Heart left ventricle (tissue), 16 donors: ENCODE data around the gene ZBTB7B. TPM values are rescaled to one million over a fixed set of nuclear protein-coding genes. Genes with fewer than 3 reads are reported as not detected.

Experiments
- ATAC-seq, 4 donors: fragments of 200-7000 bp; cut with Tn5 transposase; one replicate each; pipeline ENCODE4 v1.9.1; 2020 to 2022; ENCODE audit warnings: moderate library complexity in 4 of 4, mild to moderate bottlenecking in 3 of 4, moderate number of reproducible peaks in 1 of 4
- DNase-seq, 5 donors: peaks; one replicate each; pipeline ENCODE4 v3.0.0-alpha.2; 2020
- H3K27ac ChIP-seq, 12 donors: fragments of 200-600 bp; sonication (generic) in 4 of 12; one replicate each; pipeline versions ENCODE4 v1.5.0 to v1.8.0; 2016 to 2022; ENCODE audit warnings: mild to moderate bottlenecking in 2 of 12
- H3K27me3 ChIP-seq, 9 donors: fragments of 200-600 bp; sonication (generic) in 2 of 9; one replicate each; pipeline versions ENCODE4 v1.5.1 to v1.8.0; 2016 to 2022; ENCODE audit warnings: mild to moderate bottlenecking in 3 of 9
- H3K36me3 ChIP-seq, 9 donors: fragments of 200-600 bp; sonication (generic) in 2 of 9; one replicate each; pipeline versions ENCODE4 v1.5.0 to v1.8.0; 2018 to 2022; ENCODE audit warnings: mild to moderate bottlenecking in 2 of 9
- H3K4me1 ChIP-seq, 12 donors: fragments of 200-600 bp; sonication (generic) in 4 of 12; one replicate each; pipeline versions ENCODE4 v1.5.0 to v1.8.0; 2016 to 2022; ENCODE audit warnings: mild to moderate bottlenecking in 3 of 12
- H3K4me3 ChIP-seq, 12 donors: fragments of 200-600 bp; sonication (generic) in 4 of 12; one replicate each; pipeline versions ENCODE4 v1.5.0 to v1.8.0; 2017 to 2022; ENCODE audit warnings: mild to moderate bottlenecking in 9 of 12, moderate library complexity in 4 of 12
- H3K9me3 ChIP-seq, 12 donors: fragments of 200-600 bp; sonication (generic) in 4 of 12; one replicate each; pipeline versions ENCODE4 v1.5.0 to v1.8.0; 2016 to 2022; ENCODE audit warnings: mild to moderate bottlenecking in 1 of 12
- POLR2A ChIP-seq, 2 donors: fragments of 450-650 bp; IDR thresholded peaks; one replicate each; pipeline ENCODE4 v1.6.1; 2017; ENCODE audit warnings: antibody characterized with exemption in 2 of 2, mild to moderate bottlenecking in 2 of 2, moderate library complexity in 2 of 2
- WGBS, 4 donors: extraction: QIAGEN DNeasy Blood & Tissue Kit in 2 of 4; methylation state at CpG; one replicate each; pipeline versions ENCODE4 v1.1.5 to v1.1.7; 2013 to 2018; 5-methylcytosine and 5-hydroxymethylcytosine counted together
- intact Hi-C, 10 donors: fragments of 100-400 bp; cut with DNase I; formaldehyde crosslinking; loops; one replicate each; pipeline versions ENCODE4 v1.11.1 to v1.14.2; 2022
- polyA plus RNA-seq, 2 donors: library from polyadenylated mRNA; stranded (reverse); fragments of 200-250 nt; gene quantifications; one replicate each; pipeline ENCODE4 v1.2.3, GENCODE V29; 2013
- total RNA-seq, 9 donors: library from RNA; depleted of rRNA in 2 of 9; stranded (reverse); fragments of >200 nt in 2 of 9; fragmentation: NEBNext Ultra II Directional in 3 of 9; extraction: Animal tissue kit (Norgen Biotek cat#: 25700) in 3 of 9; gene quantifications; one replicate each; pipeline versions ENCODE4 v1.1.0 to v1.2.4, GENCODE V29; 2016 to 2023
- TF ChIP-seq, protein P1 (sequence below), 12 donors: fragments of 200-600 bp; sonication (generic) in 4 of 12; IDR thresholded peaks; one replicate each; pipeline versions ENCODE4 v1.5.0 to v1.8.0; 2018 to 2022; ENCODE audit warnings: antibody characterized with exemption in 12 of 12, mild to moderate bottlenecking in 5 of 12
- donor health status: ischemic (EF 13 %, LVEDD 7.1; RV severe dilation, severe dysfunction).
- donor health status: healthy with polysubstance abuse.
- donor health status: DM: no; HTN: yes; CAD: no.
- donor health status: DM: no; HTN: no; CAD: no.
- donor health status: ischemic (EF 25% LVEDD 6.9; RV normal size, moderate dysfunction).
- donor health status: ischemic (EF 25% LVEDD 5.7; RV mildly dilated, moderate dysfunction).
- donor health status: healthy.
- donor health status: DM: yes; HTN: yes; CAD: no.
- donor health status: ischemic (EF 35%, LVEDD 5.7; RV mildly dilated, moderate dysfunction).
- donor health status: nonischemic (EF 11% LVEDD 7.7; RV severe dilation, severe dysfunction).
- donor health status: DM: yes; HTN: yes; CAD: no.
- donor health status: PGD.
- donor health status: ischemic (EF 29% LVEDD 5.4; RV normal size, mild dysfunction).
- donor health status: nonischemic (EF 23%, LVEDD 6.1; RV moderate dilation, normal function).

ZBTB7B gene
- total and polyA plus RNA-seq, 11 donors: 29.5 to 103 (median 46.6) TPM

DNA sequence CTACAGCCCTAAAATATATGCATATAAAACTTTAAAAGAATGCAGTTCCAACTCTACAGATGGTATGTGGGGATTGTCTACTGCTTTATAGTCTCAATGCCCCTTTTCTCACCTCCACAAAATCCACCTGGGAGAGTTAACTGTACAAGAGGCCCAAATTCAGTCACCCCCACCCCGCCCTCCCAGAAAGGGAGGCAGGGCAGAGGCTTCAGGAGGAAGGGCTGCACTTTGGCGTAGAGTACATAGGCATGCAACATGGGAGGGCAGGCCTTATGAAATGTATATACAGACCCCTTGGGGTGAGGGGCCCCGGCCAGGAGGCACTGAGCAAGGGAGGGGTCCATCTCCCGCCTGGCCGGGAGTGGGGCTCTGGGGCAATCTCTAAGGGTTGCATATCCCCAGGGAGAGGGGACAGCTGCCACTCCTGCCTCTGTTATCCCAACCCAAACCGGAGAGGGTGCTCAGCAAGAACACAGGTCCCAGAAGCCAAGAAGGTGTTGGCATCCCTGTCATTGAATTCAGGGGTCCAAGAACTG, 39.7 kb upstream of the ZBTB7B start:
- TF ChIP-seq POLR2A (IDR thresholded peaks at IDR 0.05): no peak
- TF ChIP-seq, protein P1, sequence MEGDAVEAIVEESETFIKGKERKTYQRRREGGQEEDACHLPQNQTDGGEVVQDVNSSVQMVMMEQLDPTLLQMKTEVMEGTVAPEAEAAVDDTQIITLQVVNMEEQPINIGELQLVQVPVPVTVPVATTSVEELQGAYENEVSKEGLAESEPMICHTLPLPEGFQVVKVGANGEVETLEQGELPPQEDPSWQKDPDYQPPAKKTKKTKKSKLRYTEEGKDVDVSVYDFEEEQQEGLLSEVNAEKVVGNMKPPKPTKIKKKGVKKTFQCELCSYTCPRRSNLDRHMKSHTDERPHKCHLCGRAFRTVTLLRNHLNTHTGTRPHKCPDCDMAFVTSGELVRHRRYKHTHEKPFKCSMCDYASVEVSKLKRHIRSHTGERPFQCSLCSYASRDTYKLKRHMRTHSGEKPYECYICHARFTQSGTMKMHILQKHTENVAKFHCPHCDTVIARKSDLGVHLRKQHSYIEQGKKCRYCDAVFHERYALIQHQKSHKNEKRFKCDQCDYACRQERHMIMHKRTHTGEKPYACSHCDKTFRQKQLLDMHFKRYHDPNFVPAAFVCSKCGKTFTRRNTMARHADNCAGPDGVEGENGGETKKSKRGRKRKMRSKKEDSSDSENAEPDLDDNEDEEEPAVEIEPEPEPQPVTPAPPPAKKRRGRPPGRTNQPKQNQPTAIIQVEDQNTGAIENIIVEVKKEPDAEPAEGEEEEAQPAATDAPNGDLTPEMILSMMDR (IDR thresholded peaks at IDR 0.05): no peak
- Histone ChIP-seq H3K4me1 (peaks cover 0 to 45% (median 27%) of the 10 kb centered on the region in 12 donors), H3K9me3 (no peaks in the 10 kb centered on the region), H3K27me3 (no peaks in the 10 kb centered on the region), H3K4me3 (peak overlapping the region in 10 of 12 donors; percentile 80 to 99 (median 89)), H3K27ac (peak overlapping the region in 11 of 12 donors; percentile 97 to 100 (median 99)), H3K36me3 (peaks cover 4 to 73% (median 63%) of the 10 kb centered on the region in 9 donors)
- intact Hi-C loops: loop anchor here in 9 of 10 donors (5.0 to 10.0 kb wide), 7 partner anchors 34 to 122 kb away; partner anchors contain the start of genes EFNA4 (in 3 of the 9), ADAM15 (in 1 of the 9) and ZBTB7B (in 1 of the 9)
- WGBS, 4 donors: 58 to 73% (median 65%) methylated on average over 6 of the region's 6 CpGs
- DNase-seq: peak in 2 of 5 donors; percentile 19 to 37
- no peak for ATAC-seq

DNA sequence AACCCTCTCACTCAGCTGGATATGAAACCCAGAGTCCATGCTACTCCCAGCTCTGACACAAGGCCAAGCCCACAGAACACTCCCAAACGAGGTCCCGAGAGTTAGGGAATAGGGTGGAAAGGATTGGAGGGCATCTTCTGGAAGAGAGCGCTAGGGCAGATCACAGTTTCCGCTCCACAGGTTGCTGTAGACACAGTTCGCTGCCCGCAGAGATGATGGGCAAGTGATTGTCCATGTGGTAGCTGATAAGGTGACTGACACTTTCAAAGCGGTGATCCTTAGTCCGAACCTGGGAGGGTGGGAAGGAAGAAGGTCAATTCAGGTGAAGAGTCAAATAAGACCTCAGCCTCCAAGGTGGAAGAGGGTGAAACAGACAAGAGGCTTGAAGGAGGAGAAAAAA, 39.0 kb upstream of the ZBTB7B start:
- intact Hi-C loops: loop anchor here in 9 of 10 donors (5.0 to 10.0 kb wide), 7 partner anchors 34 to 121 kb away; partner anchors contain the start of genes EFNA4 (in 3 of the 9), ADAM15 (in 1 of the 9) and ZBTB7B (in 1 of the 9)
- Histone ChIP-seq H3K36me3 (peaks cover 3 to 72% (median 67%) of the 10 kb centered on the region in 9 donors), H3K4me1 (peaks cover 0 to 51% (median 29%) of the 10 kb centered on the region in 12 donors), H3K9me3 (no peaks in the 10 kb centered on the region), H3K4me3 (no peak overlapping the region), H3K27me3 (no peaks in the 10 kb centered on the region), H3K27ac (no peak overlapping the region)
- ATAC-seq: no peak
- no peak for TF ChIP-seq POLR2A (IDR thresholded peaks at IDR 0.05)
- TF ChIP-seq, protein P1 (IDR thresholded peaks at IDR 0.05): no peak
- peak in 1 of 5 donors; percentile 20 for DNase-seq
- WGBS, 4 donors: 78 to 84% (median 81%) methylated on average over 8 of the region's 8 CpGs

- H3K9me3 ChIP-seq: no peaks in the 10 kb centered on the region
- TF ChIP-seq, protein P1 (IDR thresholded peaks at IDR 0.05): no peak
- TF ChIP-seq POLR2A (IDR thresholded peaks at IDR 0.05): no peak
- WGBS, 4 donors: 85 to 94% (median 92%) methylated on average over 6 of the region's 6 CpGs
- H3K27ac ChIP-seq: no peak overlapping the region
- intact Hi-C loops: loop anchor here in 9 of 10 donors (5.0 to 10.0 kb wide), 7 partner anchors 33 to 120 kb away; partner anchors contain the start of genes EFNA4 (in 3 of the 9), ADAM15 (in 1 of the 9) and ZBTB7B (in 1 of the 9)
- peaks cover 0 to 69% (median 60%) of the 10 kb centered on the region in 9 donors for H3K36me3 ChIP-seq
- H3K4me1 ChIP-seq: peaks cover 0 to 58% (median 32%) of the 10 kb centered on the region in 12 donors
- no peak for ATAC-seq
- no peaks in the 10 kb centered on the region for H3K27me3 ChIP-seq
- H3K4me3 ChIP-seq: no peak overlapping the region
- DNase-seq: peak in 1 of 5 donors; percentile 22
These were observed 38.2 kb upstream of the ZBTB7B start for GRCh38 chr1:154964359-154964758.

DNA sequence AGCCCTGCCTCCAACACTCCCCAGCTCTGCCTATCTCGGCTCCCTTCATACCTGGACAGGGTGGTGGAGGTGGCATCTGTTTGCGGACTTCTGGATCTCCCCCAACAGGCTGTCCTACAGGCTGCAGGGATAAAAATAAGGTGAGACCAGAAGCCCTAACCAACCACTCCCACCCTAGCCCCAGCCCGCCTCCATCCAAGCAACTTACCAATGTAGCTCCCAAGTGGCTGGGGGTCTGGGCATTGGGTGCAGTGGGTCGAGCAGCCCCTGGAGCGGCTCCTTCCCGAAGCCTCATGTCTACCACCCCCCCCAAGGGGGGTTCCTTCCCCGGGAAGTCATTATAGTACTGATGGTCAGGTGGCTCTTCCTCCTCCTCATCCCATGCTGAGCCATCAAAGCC, 36.5 kb upstream of the ZBTB7B start:
- H3K9me3 ChIP-seq: no peaks in the 10 kb centered on the region
- no peak overlapping the region for H3K4me3 ChIP-seq
- ATAC-seq (no peak), DNase-seq (peak in 1 of 5 donors; percentile 33)
- intact Hi-C loops: loop anchor here in 6 of 10 donors (5.0 to 10.0 kb wide), 6 partner anchors 46 to 119 kb away; partner anchors contain the start of gene EFNA4 (in 1 of the 6)
- H3K36me3 ChIP-seq: peaks cover 0 to 68% (median 56%) of the 10 kb centered on the region in 9 donors
- no peaks in the 10 kb centered on the region for H3K27me3 ChIP-seq
- 86 to 91% (median 87%) methylated on average over 7 of the region's 7 CpGs for WGBS, 4 donors
- peak overlapping the region in 2 of 12 donors; percentile 58 to 99 for H3K27ac ChIP-seq
- TF ChIP-seq, protein P1 (IDR thresholded peaks at IDR 0.05): no peak
- TF ChIP-seq POLR2A (IDR thresholded peaks at IDR 0.05): no peak
- H3K4me1 ChIP-seq: peaks cover 6 to 63% (median 39%) of the 10 kb centered on the region in 12 donors
